ENCODE data around the gene IVL.

GRCh38 chr1:152879559-152880198 lies 28.7 kb upstream of the IVL start:
- TF ChIP-seq CTCF (conservative IDR thresholded peaks at IDR 0.05; ENCODE audit: low read depth, low read length), result no peak
- no peak for TF ChIP-seq EZH2 (IDR thresholded peaks at IDR 0.05; ENCODE audit: low read length, unreplicated experiment)

Data from PC-3 (cell line).